HG02571 (cell line): ENCODE results near the gene ARHGEF19.
A peak's percentile ranks its signal among the peaks of the same experiment; 100 is the strongest.

Experiments
- ATAC-seq: cut with Tn5 transposase; IDR thresholded peaks from one replicate; pipeline ENCODE4 v1.9.1; 2021; ENCODE audit warnings: mild to moderate bottlenecking, moderate library complexity; ENCODE audit not compliant: unreplicated experiment

Gene ARHGEF19

GRCh38 chr1:16244650-16245285 lies 32.3 kb upstream of the ARHGEF19 start:
- no peak for ATAC-seq

DNA sequence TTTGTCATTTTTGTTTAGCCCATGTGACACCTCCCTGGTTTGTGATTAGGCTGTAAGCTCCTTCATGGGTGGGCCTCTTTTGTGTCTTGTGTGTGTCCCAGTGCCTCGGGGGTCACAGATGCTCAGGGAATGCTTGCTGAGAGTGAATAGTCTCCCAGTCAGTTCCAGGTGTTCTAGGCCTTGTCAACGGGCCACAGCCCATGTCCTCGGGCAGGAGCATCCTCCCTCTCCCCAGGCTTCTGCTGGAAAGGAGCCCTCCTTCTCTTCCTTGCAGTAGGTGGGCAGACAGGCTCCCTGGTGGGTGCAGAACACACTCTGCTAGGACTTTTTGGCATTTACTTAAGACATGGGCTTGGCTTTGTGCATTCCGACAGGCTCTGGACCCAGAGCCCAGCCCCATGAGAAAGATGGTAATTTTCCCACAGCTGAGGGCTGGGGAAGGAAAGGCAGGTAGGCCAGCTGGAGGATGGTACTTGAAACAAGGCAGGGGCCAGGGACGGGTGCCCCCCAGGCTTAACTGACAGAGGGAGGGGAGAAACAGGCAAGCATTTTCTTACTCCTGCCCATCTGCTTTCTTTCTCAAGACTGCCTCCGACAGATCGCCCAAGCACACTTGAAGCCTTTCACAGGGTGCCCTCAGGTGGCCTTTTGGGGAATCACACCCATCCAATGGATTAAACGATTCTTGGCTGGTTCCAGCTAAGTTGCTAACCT lies 31.6 kb upstream of the ARHGEF19 start:
- no peak for ATAC-seq

DNA sequence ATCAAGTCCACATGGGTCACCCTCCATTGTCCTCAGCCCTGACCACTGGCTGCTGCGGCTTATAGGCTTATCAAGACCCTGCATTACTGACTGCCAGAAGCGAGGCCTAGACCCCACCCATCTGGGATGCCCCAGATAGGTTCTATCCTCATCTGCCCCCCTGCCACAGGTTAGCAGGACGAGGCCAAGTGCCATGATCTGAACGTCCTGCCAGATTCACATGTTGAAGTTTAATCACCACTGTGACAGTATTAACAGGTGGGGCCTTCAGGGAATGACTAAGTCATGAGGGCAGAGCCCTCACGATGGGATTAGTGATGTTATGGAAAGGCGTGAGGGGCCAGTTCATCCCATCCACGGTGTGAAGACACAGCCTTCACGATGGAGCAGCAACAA lies 30.8 kb upstream of the ARHGEF19 start:
- ATAC-seq, result no peak

GRCh38 chr1:16242556-16243214 lies 30.2 kb upstream of the ARHGEF19 start:
- no peak for ATAC-seq

DNA sequence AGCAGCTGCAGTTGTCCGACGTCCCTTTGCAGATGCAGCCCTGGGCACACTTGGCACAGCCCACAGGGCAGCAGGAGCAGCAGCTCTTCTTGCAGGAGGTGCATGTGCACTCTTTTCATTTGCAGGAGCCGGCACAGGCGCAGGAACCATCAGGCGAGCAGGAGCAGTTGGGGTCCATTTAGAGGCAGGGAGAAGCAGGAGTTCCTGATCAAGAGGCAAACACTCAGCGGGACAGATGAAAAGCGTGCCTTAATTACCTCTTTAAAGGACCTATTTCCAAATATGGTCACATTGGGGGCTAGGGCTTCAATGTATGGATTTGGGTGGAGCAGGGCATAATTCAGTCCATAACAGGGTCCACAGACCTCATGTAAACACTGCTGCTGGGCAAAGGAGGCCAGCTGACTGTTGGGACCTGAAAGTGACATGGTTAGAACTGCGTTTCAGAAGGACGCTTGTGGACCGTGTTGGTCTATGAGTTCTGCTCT lies 28.8 kb upstream of the ARHGEF19 start:
- ATAC-seq, result no peak

DNA sequence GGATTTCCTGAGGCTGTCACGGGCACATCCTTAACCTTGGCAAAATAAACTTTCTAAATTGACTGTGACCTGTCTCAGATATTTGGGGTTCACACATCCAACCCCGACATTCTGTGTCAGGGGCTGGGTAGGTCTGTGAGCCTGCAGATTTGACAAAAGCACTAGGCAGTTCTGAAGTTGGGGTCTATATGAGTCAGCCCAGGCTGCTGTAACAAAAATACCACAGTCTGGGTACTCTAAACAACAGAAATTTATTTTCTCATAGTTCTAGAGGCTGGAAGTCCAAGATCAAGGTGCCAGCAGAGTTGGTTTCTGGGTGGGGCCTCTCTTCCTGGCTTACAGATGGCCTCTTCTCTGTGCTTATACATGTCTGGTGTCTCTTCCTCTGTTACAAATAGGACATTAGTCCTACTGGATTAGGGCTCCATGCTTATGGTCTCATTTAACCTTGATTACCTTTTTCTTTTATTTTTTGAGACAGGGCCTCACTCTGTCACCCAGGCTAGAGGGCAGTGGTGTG lies 27.6 kb upstream of the ARHGEF19 start:
- ATAC-seq, result no peak

- peak; percentile 2 for ATAC-seq
Measured at GRCh38 chr1:16237343-16237830, 24.9 kb upstream of the ARHGEF19 start.

- peak; percentile 68 for ATAC-seq
Measured at GRCh38 chr1:16236511-16237342, 24.3 kb upstream of the ARHGEF19 start, which contains the start of gene CPLANE2. Gene CPLANE2 (minus strand): TSS chr1:16237183. CDS start chr1:16236742, 441 bp downstream.

GRCh38 chr1:16235944-16236510 lies 23.6 kb upstream of the ARHGEF19 start:
- peak; percentile 33 for ATAC-seq

GRCh38 chr1:16235347-16235746 lies 22.9 kb upstream of the ARHGEF19 start:
- ATAC-seq, result no peak

GRCh38 chr1:16233431-16233830 lies 21.0 kb upstream of the ARHGEF19 start:
- no peak for ATAC-seq

- ATAC-seq, result no peak
Measured at GRCh38 chr1:16232316-16232710, 19.9 kb upstream of the ARHGEF19 start.

DNA sequence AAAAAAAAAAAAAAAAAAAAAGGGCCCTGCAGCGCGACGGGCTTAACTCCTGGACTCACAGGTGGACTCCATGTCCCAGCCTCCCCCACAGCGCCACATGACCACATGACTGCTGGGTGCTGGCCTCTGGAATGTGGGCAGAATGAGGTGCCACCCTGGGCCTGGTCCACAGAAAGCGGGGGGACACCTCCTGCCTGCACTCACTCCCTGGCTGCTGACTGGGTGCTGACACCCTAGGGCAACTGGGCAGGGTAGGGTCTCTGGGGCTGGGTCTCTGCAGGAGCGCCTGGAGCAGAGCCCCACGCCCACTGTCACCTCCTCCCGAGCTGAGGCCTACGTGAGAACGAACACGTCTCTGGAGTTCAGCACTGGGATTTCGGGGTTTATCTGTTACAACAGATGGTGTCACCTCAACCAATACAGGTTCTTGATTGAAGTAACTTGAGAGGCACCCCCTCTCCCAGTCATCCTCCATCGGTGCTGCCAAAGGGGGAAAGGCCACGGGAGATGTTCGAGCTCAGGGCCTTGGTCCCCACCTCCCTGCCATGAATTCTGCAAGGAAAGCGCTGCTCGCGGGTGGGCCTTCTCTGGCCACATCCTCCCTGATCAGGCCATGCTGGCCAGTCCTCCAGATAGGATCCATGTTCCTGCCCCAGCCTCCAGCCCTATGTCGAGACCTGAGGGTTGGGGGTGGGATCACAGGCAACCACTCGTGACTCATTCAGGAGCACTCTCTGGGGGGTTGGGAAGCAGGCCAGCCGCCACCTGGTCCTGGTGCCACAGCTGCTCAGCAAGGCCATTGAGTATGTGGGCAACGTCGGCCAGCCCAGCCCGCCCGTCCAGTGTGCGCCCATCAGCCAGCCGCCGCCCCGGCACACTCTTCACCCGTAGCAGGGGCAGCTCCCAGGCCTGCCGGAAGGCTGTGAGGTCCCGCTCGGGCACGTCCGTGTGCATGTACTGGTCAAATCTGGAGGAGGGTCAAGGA lies 19.2 kb upstream of the ARHGEF19 start:
- no peak for ATAC-seq

GRCh38 chr1:16230744-16231143 lies 18.3 kb upstream of the ARHGEF19 start:
- no peak for ATAC-seq

DNA sequence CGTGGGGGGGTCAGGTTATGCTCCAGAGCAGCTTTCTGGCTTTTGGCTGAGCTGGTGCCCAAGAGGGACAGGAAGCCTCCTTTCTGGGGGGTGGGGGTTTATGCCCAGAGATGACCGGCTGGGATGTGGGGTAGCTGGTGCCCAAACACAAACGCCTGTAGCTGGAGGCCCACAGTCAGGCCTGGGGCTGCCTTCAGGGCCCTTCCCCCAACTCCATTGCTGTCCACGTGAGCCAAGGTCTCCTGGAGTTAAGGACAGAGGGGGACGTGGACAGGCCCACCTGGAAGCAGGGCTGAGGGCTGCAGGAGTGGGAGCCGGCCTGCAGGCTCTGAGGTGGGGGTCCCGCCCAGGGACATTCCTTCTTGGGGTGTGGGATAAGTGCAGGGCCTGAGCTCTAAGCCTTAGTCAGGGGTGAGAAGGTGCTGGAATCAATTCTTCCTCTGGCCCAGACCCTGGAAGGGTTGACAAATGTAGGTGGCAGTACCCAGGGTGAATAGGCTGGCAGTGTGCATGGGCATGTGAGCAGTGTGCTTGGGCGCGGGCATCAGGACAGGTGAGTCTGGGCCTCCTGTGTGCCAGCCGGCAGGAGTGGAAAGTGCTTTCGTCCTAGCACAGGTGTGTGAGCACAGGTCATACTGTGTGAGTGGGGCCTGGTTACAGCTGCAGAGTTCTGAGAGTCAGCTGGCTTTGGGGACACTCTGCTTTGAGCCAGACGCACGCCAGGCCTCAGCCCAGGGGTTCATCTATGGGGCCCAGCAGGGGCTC lies 17.7 kb upstream of the ARHGEF19 start:
- ATAC-seq, result no peak

DNA sequence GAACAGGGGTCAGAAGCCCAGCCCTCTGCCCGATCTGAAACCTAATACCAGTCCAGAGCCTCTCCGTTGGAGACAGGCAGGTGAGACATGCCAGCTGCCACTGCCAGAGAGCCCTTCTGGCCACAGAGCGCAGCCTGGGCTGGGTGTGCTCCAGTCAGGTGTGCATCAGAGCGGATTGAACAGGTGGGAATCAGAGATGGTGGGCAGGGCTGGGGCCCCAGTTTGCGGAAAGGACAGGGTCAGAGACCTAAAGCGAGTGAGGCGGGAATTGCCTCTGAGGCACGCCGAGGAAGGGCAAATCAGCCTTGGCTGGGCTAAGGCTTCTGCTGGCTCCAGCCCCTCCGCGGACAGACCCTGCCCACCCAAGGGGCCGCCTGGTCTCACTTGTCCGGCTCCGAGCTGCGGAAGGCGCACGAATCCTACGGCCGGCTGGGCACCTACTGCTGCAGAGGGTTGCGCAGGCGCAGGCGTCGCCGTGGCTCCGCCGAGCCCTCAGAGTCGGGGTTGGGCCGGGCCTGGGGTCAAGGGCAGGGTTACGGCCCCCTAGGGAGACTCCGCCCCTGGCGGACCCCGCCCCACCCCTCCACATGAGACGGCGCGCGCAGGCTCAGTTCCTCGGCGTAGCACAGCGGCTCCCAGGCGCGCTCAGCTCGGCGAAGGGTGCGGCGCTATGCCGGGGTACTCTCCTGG lies 14.2 kb upstream of the ARHGEF19 start:
- no peak for ATAC-seq

DNA sequence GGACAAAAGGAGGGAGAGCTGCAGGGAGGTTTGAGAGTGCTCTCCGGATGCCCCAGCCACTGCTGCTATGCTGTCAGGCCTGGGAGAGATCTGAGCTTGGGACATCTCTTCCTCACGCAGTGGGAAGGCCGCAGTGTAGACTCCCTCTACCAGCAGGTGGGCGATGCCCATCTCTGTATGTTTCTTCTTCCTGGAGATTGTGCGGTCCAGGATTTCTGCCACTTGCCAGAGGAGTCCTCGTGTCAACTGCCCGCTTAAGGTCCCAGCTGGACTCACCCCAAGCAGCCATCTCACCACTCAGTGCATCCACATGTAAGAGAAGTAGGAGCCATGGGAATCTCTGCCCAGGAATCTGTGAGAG lies 13.7 kb upstream of the ARHGEF19 start:
- no peak for ATAC-seq

DNA sequence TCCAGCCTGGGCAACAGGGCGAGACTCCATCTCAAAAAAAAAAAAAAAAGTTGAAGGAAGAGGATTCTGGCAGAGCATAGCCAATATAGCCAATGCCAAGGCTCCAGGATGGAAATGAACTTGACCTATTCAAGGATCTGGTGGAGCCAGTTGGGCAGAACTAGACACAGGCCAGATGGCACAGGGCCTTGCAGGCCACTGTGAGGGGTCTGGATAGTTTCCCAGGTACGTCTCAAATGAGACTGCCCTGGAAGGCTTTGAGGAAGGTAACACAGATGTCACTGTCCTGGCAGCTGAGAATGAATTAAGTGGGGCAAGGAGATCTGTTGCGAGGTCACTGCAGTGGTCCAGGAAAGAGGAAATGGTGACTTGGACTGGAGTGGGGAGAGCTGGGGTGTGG lies 12.0 kb upstream of the ARHGEF19 start:
- no peak for ATAC-seq
